Endothelial cell of umbilical vein (primary cell): ENCODE measurements around the gene RPP21. TPM values are rescaled to one million over a fixed set of nuclear protein-coding genes. Genes with fewer than 3 reads are reported as not detected.

Source experiments
- BruUV-seq: library from RNA; stranded (reverse); fragments of 400-500 nt; replicated peaks from 2 replicates; lab custom pipeline; 2021; lab: Mats Ljungman, UMichigan
- CTCF ChIA-PET: fragments of 300-600, 350-600 bp; sonication (Branson Sonifier 250); formaldehyde crosslinking; loops from one replicate; lab custom pipeline; 2021; ENCODE audit warnings: antibody characterized with exemption, inconsistent platforms; lab: Charles Lee
- POLR2A ChIA-PET: fragments of 300-600, 350-600 bp; sonication (Branson Sonifier 250); formaldehyde crosslinking; loops from one replicate; lab custom pipeline; 2021; ENCODE audit warnings: antibody characterized with exemption, inconsistent platforms; lab: Charles Lee
- DNase-seq: peaks from one replicate; pipeline ENCODE4 v3.0.0-alpha.2; 2011; ENCODE audit warnings: low read depth, low spot score
- FAIRE-seq: peaks from 2 replicates; lab custom pipeline; 2011; peaks lifted over from hg19 to GRCh38; lab: Jason Lieb, UNC
- H2AFZ ChIP-seq: 2 replicates; pipeline ENCODE4 v1.6.0; 2012; ENCODE audit warnings: low read depth, low read length, control low read depth, inconsistent platforms
- H3K27ac ChIP-seq: 2 replicates; pipeline ENCODE4 v1.5.1; 2011; ENCODE audit warnings: low read depth, mild to moderate bottlenecking, control low read depth, low read length, moderate library complexity; ENCODE audit not compliant: insufficient read depth
- H3K27me3 ChIP-seq, 2 experiments: 2 replicates each; pipeline versions ENCODE4 v1.6.0 to v1.6.1; 2011; ENCODE audit warnings: low read length in 2 of 2, mixed read lengths in 1 of 2; ENCODE audit not compliant: control insufficient read depth in 2 of 2, insufficient read depth in 2 of 2
- H3K36me3 ChIP-seq, 2 experiments: 2 replicates in 1 of 2; 3 replicates in 1 of 2; pipeline ENCODE4 v1.5.1; 2011; ENCODE audit warnings: low read length in 2 of 2, mild to moderate bottlenecking in 1 of 2, moderate library complexity in 1 of 2; ENCODE audit not compliant: control insufficient read depth in 2 of 2, insufficient read depth in 2 of 2; ENCODE audit errors: extremely low read depth in 1 of 2
- H3K4me1 ChIP-seq: 3 replicates; pipeline ENCODE4 v1.5.1; 2011; ENCODE audit warnings: mild to moderate bottlenecking, low read length; ENCODE audit not compliant: control insufficient read depth, insufficient read depth; ENCODE audit errors: extremely low read depth
- H3K4me2 ChIP-seq: 2 replicates; pipeline ENCODE4 v1.6.1; 2011; ENCODE audit warnings: low read length, control low read depth, mixed read lengths; ENCODE audit not compliant: insufficient read depth
- H3K4me3 ChIP-seq, 3 experiments: fragments of 200-600 bp in 1 of 3; sonication (generic), shearing (Covaris generic) in 1 of 3; replicated peaks in 1 of 3; 2 replicates each; pipeline ENCODE4 v1.5.1; 2011 to 2016; ENCODE audit warnings: control low read depth in 3 of 3, low read length in 3 of 3, mild to moderate bottlenecking in 2 of 3, inconsistent platforms in 1 of 3, low read depth in 1 of 3, moderate library complexity in 1 of 3; ENCODE audit not compliant: insufficient read depth in 1 of 3
- H3K79me2 ChIP-seq: 2 replicates; pipeline ENCODE4 v1.6.0; 2012; ENCODE audit warnings: low read length, inconsistent platforms; ENCODE audit not compliant: control insufficient read depth, insufficient read depth
- H3K9ac ChIP-seq: replicated peaks from 2 replicates; pipeline ENCODE3; 2011; ENCODE audit warnings: low read length, control low read depth; ENCODE audit not compliant: insufficient read depth; ENCODE audit errors: extremely low read depth
- H3K9me1 ChIP-seq: replicated peaks from 3 replicates; pipeline ENCODE4 v1.6.0; 2011; ENCODE audit warnings: mild to moderate bottlenecking, low read length; ENCODE audit not compliant: control insufficient read depth, insufficient read depth; ENCODE audit errors: extremely low read depth
- H3K9me3 ChIP-seq: replicated peaks from 2 replicates; pipeline ENCODE4 v1.5.1; 2012; ENCODE audit warnings: low read length, inconsistent platforms; ENCODE audit not compliant: control insufficient read depth, insufficient read depth
- H4K20me1 ChIP-seq: replicated peaks from 2 replicates; pipeline ENCODE3; 2011; ENCODE audit warnings: mild to moderate bottlenecking, low read length; ENCODE audit not compliant: control insufficient read depth, insufficient read depth; ENCODE audit errors: extremely low read depth
- CTCF ChIP-seq, 2 donors: IDR thresholded peaks; 1 replicate in 1 of 2; 2 replicates in 1 of 2; pipeline ENCODE4 v1.5.1; 2011; ENCODE audit warnings: low read length in 2 of 2, mild to moderate bottlenecking in 2 of 2, moderate library complexity in 2 of 2, control low read depth in 1 of 2, inconsistent platforms in 1 of 2, low read depth in 1 of 2; ENCODE audit not compliant: insufficient read depth in 1 of 2; ENCODE audit errors: extremely low read depth in 1 of 2
- EZH2 ChIP-seq: IDR thresholded peaks from 2 replicates; pipeline ENCODE4 v1.6.1; 2012; ENCODE audit warnings: borderline replicate concordance, low read depth, mild to moderate bottlenecking, moderate library complexity, low read length, inconsistent platforms; ENCODE audit not compliant: severe bottlenecking
- FOS ChIP-seq: IDR thresholded peaks from 2 replicates; pipeline ENCODE4 v1.6.1; 2011; ENCODE audit warnings: mild to moderate bottlenecking, low read length, moderate library complexity, borderline replicate concordance; ENCODE audit not compliant: insufficient read depth
- GATA2 ChIP-seq: IDR thresholded peaks from 2 replicates; pipeline ENCODE4 v1.7.0; 2011; ENCODE audit warnings: low read depth, mild to moderate bottlenecking, moderate library complexity, mixed read lengths, low read length; ENCODE audit not compliant: insufficient read length, insufficient read depth
- JUN ChIP-seq: IDR thresholded peaks from 2 replicates; pipeline ENCODE4 v1.6.1; 2011; ENCODE audit warnings: borderline replicate concordance, low read depth; ENCODE audit not compliant: insufficient read length, insufficient read depth
- MAX ChIP-seq: IDR thresholded peaks from 2 replicates; pipeline ENCODE4 v1.6.1; 2011; ENCODE audit not compliant: insufficient read depth, insufficient read length
- MYC ChIP-seq: IDR thresholded peaks from one replicate; pipeline ENCODE4 v1.6.1; 2011; ENCODE audit warnings: mild to moderate bottlenecking, low read depth, low read length
- POLR2A ChIP-seq: IDR thresholded peaks from 2 replicates; pipeline ENCODE4 v1.6.1; 2012; ENCODE audit warnings: low read depth, mild to moderate bottlenecking, control low read depth, low read length
- POLR2AphosphoS5 ChIP-seq: IDR thresholded peaks from 2 replicates; pipeline ENCODE4 v1.6.1; 2012; ENCODE audit warnings: low read depth, mild to moderate bottlenecking, control low read depth, low read length, moderate library complexity; ENCODE audit not compliant: insufficient read depth
- dilution Hi-C: fragments of 300-500 bp; cut with MboI; formaldehyde crosslinking; loops from one replicate; pipeline ENCODE4 v1.15.0; 2019; ENCODE audit warnings: low sequenced_read_pairs; ENCODE audit not compliant: extremely low pct_ligation_motif_present
- intact Hi-C: fragments of 100-400 bp; cut with micrococcal nuclease; formaldehyde crosslinking; loops from one replicate; pipeline ENCODE4 v1.10.0; 2022
- polyA plus RNA-seq, 4 experiments: library from polyadenylated mRNA; depleted of rRNA in 3 of 4; stranded (reverse) in 3 of 4; unstranded in 1 of 4; fragments of >200 nt; gene quantifications; 2 replicates each; pipeline versions ENCODE4 v1.2.1 to v1.2.3, GENCODE V29; 2011 to 2012; ENCODE audit warnings: missing spikeins in 1 of 4
- total RNA-seq: library from RNA; stranded (reverse); gene quantifications from 2 replicates; pipeline ENCODE4 v1.2.3, GENCODE V29; 2021

Gene RPP21
- total and polyA plus RNA-seq, 2 donors (not counting 3 experiments of a cell fraction or from before 2014, with no cell fraction given): 35.3 to 101 TPM

- POLR2A ChIA-PET: no interaction called here
- intact Hi-C loops: loop anchor here (5.0 kb wide), 1 partner anchor 262 kb away; the partner anchor contains the start of gene PPP1R11
- H3K9me1 ChIP-seq: no peaks in the 10 kb centered on the region
Observed at GRCh38 chr6:30329331-30329730, 15.6 kb upstream of the RPP21 start.

More at GRCh38 chr6:30329331-30329730, 15.6 kb upstream of the RPP21 start:
- CTCF ChIA-PET: no interaction called here
- FAIRE-seq: no peak
- Histone ChIP-seq H3K9me3 (no peaks in the 10 kb centered on the region), H3K36me3 (peaks cover 5 to 12% of the 10 kb centered on the region in 2 experiments), H3K4me2 (no peak overlapping the region), H2AFZ (no peak overlapping the region), H3K9ac (no peak overlapping the region), H3K27me3 (no peaks in the 10 kb centered on the region), H4K20me1 (no peaks in the 10 kb centered on the region), H3K4me1 (peaks cover 21% of the 10 kb centered on the region), H3K79me2 (peaks cover 19% of the 10 kb centered on the region), H3K27ac (no peak overlapping the region), H3K4me3 (no peak overlapping the region)
- no peak for DNase-seq
- TF ChIP-seq MAX: no peak
- TF ChIP-seq FOS: no peak
- no peak for TF ChIP-seq CTCF (IDR thresholded peaks at IDR 0.05; ENCODE audit: extremely low read depth in 1 of 2, insufficient read depth in 1 of 2, low read depth in 1 of 2, low read length in 2 of 2)
- no peak for TF ChIP-seq EZH2
- no peak for TF ChIP-seq MYC
- TF ChIP-seq POLR2A: no peak
- no peak for TF ChIP-seq JUN
- TF ChIP-seq POLR2AphosphoS5: no peak
- TF ChIP-seq GATA2: no peak
- dilution Hi-C loops: no loop called here
- no TSS peak for BruUV-seq
